Testis (tissue), 2 donors: Measurements from ENCODE around the gene PLA2R1.

Experiments used
- POLR2A ChIP-seq: fragments of 450-650 bp; IDR thresholded peaks from one replicate; pipeline ENCODE4 v1.6.1; 2017; ENCODE audit warnings: antibody characterized with exemption, mild to moderate bottlenecking, moderate library complexity
- TF ChIP-seq, protein P1 (sequence below), 3 experiments: fragments of 450-650 bp in 2 of 3; fragments of 200-600 bp in 1 of 3; sonication (generic) in 1 of 3; IDR thresholded peaks; one replicate each; pipeline ENCODE4 v1.5.1; 2016 to 2019; ENCODE audit warnings: antibody characterized with exemption in 3 of 3, mild to moderate bottlenecking in 2 of 3, moderate library complexity in 1 of 3

- TF ChIP-seq, protein P1, sequence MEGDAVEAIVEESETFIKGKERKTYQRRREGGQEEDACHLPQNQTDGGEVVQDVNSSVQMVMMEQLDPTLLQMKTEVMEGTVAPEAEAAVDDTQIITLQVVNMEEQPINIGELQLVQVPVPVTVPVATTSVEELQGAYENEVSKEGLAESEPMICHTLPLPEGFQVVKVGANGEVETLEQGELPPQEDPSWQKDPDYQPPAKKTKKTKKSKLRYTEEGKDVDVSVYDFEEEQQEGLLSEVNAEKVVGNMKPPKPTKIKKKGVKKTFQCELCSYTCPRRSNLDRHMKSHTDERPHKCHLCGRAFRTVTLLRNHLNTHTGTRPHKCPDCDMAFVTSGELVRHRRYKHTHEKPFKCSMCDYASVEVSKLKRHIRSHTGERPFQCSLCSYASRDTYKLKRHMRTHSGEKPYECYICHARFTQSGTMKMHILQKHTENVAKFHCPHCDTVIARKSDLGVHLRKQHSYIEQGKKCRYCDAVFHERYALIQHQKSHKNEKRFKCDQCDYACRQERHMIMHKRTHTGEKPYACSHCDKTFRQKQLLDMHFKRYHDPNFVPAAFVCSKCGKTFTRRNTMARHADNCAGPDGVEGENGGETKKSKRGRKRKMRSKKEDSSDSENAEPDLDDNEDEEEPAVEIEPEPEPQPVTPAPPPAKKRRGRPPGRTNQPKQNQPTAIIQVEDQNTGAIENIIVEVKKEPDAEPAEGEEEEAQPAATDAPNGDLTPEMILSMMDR (IDR thresholded peaks at IDR 0.05), result no peak
- no peak for TF ChIP-seq POLR2A
Observed at GRCh38 chr2:160076241-160076640, 13.8 kb upstream of the PLA2R1 start.
